ENCODE data around the gene BBS12.
A peak's percentile ranks its signal among the peaks of the same experiment; 100 is the strongest.

Gene BBS12

GRCh38 chr4:122766950-122767349, 34.4 kb downstream of the BBS12 start:
- H3K4me3 Mint-ChIP-seq, result no peak overlapping the region
- no peaks in the 10 kb centered on the region for H3K4me1 Mint-ChIP-seq
- no peak for TF ChIP-seq CTCF (IDR thresholded peaks at IDR 0.05; ENCODE audit: unreplicated experiment in 3 of 3)
- peak overlapping the region in 1 of 3 experiments; percentile 37 for H3K27ac Mint-ChIP-seq
- no peaks in the 10 kb centered on the region for H3K27me3 Mint-ChIP-seq (ENCODE audit: low read depth)
- no peaks in the 10 kb centered on the region for H3K9me3 Mint-ChIP-seq
- no peaks in the 10 kb centered on the region for H3K36me3 Mint-ChIP-seq (ENCODE audit: low read depth)

GRCh38 chr4:122771724-122772123, 39.2 kb downstream of the BBS12 start:
- Mint-ChIP-seq H3K4me1 (no peaks in the 10 kb centered on the region), H3K9me3 (no peaks in the 10 kb centered on the region), H3K27ac (no peak overlapping the region), H3K27me3 (ENCODE audit: low read depth) (no peaks in the 10 kb centered on the region), H3K4me3 (no peak overlapping the region), H3K36me3 (ENCODE audit: low read depth) (no peaks in the 10 kb centered on the region)
- TF ChIP-seq CTCF (IDR thresholded peaks at IDR 0.05; ENCODE audit: unreplicated experiment in 3 of 3), result no peak

DNA sequence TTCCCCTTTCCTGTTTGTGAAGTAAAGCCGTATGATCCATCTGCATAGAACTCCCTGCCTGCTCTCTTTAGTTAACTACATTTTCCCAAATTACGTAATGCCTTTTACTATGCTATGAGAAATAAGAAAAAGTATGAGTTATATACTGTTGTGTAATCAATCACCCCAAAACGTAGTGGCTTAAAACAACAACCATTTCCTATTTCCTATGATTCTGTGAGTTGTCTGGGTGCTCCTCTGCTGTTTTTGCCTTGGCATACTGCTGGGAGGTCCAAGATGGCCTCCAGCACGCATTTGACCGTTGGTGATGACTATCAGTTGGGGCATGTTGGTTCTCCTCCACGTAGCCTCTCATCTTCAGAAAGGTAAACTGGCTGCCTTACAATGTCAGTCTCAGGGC, 39.8 kb downstream of the BBS12 start:
- Mint-ChIP-seq H3K27me3 (ENCODE audit: low read depth) (no peaks in the 10 kb centered on the region), H3K9me3 (no peaks in the 10 kb centered on the region), H3K36me3 (ENCODE audit: low read depth) (no peaks in the 10 kb centered on the region), H3K27ac (no peak overlapping the region), H3K4me1 (no peaks in the 10 kb centered on the region), H3K4me3 (no peak overlapping the region)
- TF ChIP-seq CTCF (IDR thresholded peaks at IDR 0.05; ENCODE audit: unreplicated experiment in 3 of 3), result no peak

GRCh38 chr4:122772986-122773385, 40.5 kb downstream of the BBS12 start:
- no peaks in the 10 kb centered on the region for H3K36me3 Mint-ChIP-seq (ENCODE audit: low read depth)
- no peaks in the 10 kb centered on the region for H3K27me3 Mint-ChIP-seq (ENCODE audit: low read depth)
- H3K4me3 Mint-ChIP-seq, result no peak overlapping the region
- H3K9me3 Mint-ChIP-seq, result no peaks in the 10 kb centered on the region
- no peaks in the 10 kb centered on the region for H3K4me1 Mint-ChIP-seq
- TF ChIP-seq CTCF (IDR thresholded peaks at IDR 0.05; ENCODE audit: unreplicated experiment in 3 of 3), result no peak
- no peak overlapping the region for H3K27ac Mint-ChIP-seq

GRCh38 chr4:122775039-122775438, 42.5 kb downstream of the BBS12 start:
- no peaks in the 10 kb centered on the region for H3K36me3 Mint-ChIP-seq (ENCODE audit: low read depth)
- no peaks in the 10 kb centered on the region for H3K27me3 Mint-ChIP-seq (ENCODE audit: low read depth)
- no peak overlapping the region for H3K27ac Mint-ChIP-seq
- no peaks in the 10 kb centered on the region for H3K9me3 Mint-ChIP-seq
- TF ChIP-seq CTCF (IDR thresholded peaks at IDR 0.05; ENCODE audit: unreplicated experiment in 3 of 3), result no peak
- no peak overlapping the region for H3K4me3 Mint-ChIP-seq
- no peaks in the 10 kb centered on the region for H3K4me1 Mint-ChIP-seq

- Mint-ChIP-seq H3K27me3 (ENCODE audit: low read depth) (no peaks in the 10 kb centered on the region), H3K4me3 (no peak overlapping the region), H3K27ac (no peak overlapping the region), H3K4me1 (no peaks in the 10 kb centered on the region), H3K9me3 (no peaks in the 10 kb centered on the region), H3K36me3 (ENCODE audit: low read depth) (no peaks in the 10 kb centered on the region)
- no peak for TF ChIP-seq CTCF (IDR thresholded peaks at IDR 0.05; ENCODE audit: unreplicated experiment in 3 of 3)
These were observed 43.7 kb downstream of the BBS12 start for GRCh38 chr4:122775987-122776836.
